NCI-H345 treated with DMSO at 0.1 percent for 48 hours (cell line): ENCODE results near the gene PRAMEF27.
"Not testable (repeated sequence)": the region's sequence is repeated elsewhere in the genome, so short reads cannot be mapped to it uniquely, and the experiment has no call there.

Source experiments
- DNase-seq: peaks from one replicate; lab custom pipeline; 2025; ENCODE audit not compliant: unreplicated experiment; lab: John Stamatoyannopoulos, UW

The PRAMEF27 gene

GRCh38 chr1:13056475-13056874 is at the start of gene PRAMEF27:
Gene PRAMEF27 (minus strand): TSS chr1:13056575. CDS start chr1:13053659, 2,916 bp downstream.
- not testable (repeated sequence) for DNase-seq

- not testable (repeated sequence) for DNase-seq
Observed at GRCh38 chr1:13070474-13070873, 14.1 kb upstream of the PRAMEF27 start, which contains the start of gene PRAMEF25. Gene PRAMEF25 (plus strand): TSS chr1:13070774. CDS start chr1:13073694, 2,920 bp downstream.

DNA sequence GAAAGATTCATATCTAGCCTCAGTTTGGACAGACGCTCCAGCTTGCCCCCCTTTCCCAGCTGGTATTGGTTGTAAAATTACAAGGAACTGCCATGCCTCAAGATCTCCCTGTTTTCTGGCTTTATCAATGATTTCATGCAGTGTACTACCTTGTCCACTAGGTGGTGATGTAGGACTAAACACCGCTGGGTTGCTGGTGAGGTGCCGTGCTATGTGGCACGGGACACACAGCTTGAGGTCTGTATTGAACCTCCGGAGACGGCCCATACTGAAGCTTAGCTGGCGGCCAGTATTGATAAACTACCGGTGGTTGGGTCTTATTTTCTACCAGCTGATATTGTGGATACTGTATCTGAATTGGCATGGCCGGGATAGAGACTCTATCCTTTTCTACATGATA is 36.5 kb downstream of the PRAMEF27 start:
- DNase-seq = not testable (repeated sequence)

- not testable (repeated sequence) for DNase-seq
Observed at GRCh38 chr1:13011932-13012331, 44.4 kb downstream of the PRAMEF27 start.

DNA sequence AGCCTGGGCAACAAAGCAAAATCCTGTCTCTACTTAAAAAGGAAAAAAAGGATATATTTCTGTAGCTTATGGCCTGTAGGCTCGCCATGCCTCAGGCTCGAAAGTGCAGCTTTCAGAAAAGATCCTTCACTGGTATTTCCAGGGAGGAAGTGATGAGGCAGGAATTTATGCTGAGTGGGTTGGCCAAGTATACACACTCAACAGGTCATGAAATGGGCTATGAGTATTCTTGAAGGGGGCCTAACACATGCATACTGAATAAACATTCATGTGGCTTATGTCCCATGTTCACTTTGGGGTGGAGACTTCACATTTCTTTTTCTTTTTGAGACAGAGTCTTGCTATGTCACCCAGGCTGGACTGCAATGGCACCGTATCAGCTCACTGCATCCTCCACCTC is 47.0 kb downstream of the PRAMEF27 start:
- not testable (repeated sequence) for DNase-seq

GRCh38 chr1:13005732-13006131 is 50.6 kb downstream of the PRAMEF27 start:
- not testable (repeated sequence) for DNase-seq
